PC-9 (cell line): Measurements from ENCODE around the gene POP4.

Source experiments
- EZH2 ChIP-seq: fragments of 200-600 bp; sonication (generic); IDR thresholded peaks from 2 replicates; pipeline ENCODE4 v1.8.0; 2017; ENCODE audit warnings: antibody characterized with exemption, low read depth
- TF ChIP-seq, protein P1 (sequence below): fragments of 200-600 bp; sonication (generic); conservative IDR thresholded peaks from 2 replicates; pipeline ENCODE4 v1.6.1; 2017; ENCODE audit warnings: mixed run types, antibody characterized with exemption, mild to moderate bottlenecking, moderate library complexity

DNA sequence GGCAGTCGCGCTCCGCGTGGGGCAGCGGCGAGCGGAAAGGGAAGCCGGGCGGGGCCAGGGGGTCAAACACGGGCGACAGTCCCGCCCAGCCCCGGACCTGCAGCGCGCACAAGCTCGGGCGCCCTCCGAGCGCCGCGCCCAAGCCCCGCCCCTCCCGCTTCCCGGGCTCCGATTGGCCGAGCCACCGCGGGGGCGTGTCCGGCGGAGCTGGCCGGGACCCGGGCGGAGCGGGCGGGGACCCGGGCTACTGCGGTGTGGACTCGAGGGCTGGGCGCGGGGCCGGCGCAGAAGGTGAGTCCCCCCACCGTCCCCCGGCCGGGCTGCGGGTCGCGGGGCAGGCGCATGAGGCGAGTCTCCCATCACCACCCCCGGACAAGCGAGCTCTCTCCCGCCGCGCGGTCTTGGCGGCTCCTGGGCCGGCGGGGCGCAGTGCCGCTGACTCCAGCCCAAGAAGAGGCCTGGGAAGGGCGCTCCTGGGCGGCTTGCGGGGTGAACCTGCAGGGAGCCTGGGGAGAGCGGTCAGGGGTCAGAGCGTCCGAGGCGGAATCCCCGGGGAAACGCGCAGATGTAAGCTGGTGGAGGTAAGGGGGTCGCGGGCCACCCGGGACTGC is 59.2 kb downstream of the POP4 start, which contains the start of gene PLEKHF1:
- TF ChIP-seq, protein P1, sequence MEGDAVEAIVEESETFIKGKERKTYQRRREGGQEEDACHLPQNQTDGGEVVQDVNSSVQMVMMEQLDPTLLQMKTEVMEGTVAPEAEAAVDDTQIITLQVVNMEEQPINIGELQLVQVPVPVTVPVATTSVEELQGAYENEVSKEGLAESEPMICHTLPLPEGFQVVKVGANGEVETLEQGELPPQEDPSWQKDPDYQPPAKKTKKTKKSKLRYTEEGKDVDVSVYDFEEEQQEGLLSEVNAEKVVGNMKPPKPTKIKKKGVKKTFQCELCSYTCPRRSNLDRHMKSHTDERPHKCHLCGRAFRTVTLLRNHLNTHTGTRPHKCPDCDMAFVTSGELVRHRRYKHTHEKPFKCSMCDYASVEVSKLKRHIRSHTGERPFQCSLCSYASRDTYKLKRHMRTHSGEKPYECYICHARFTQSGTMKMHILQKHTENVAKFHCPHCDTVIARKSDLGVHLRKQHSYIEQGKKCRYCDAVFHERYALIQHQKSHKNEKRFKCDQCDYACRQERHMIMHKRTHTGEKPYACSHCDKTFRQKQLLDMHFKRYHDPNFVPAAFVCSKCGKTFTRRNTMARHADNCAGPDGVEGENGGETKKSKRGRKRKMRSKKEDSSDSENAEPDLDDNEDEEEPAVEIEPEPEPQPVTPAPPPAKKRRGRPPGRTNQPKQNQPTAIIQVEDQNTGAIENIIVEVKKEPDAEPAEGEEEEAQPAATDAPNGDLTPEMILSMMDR: no peak
- TF ChIP-seq EZH2: no peak
